Neural progenitor cell (in vitro differentiated cells): ENCODE measurements around the gene GIT1.

Source experiments
- CTCF ChIP-seq: fragments of 200-600 bp; sonication (generic); IDR thresholded peaks from 2 replicates; pipeline ENCODE4 v1.5.1; 2017; ENCODE audit warnings: antibody characterized with exemption, mild to moderate bottlenecking
- EZH2 ChIP-seq: fragments of 200-600 bp; sonication (generic); IDR thresholded peaks from 2 replicates; pipeline ENCODE4 v1.6.1; 2017; ENCODE audit warnings: antibody characterized with exemption, mild to moderate bottlenecking, moderate library complexity
- EZH2phosphoT487 ChIP-seq: fragments of 200-600 bp; sonication (generic); IDR thresholded peaks from 2 replicates; pipeline ENCODE4 v1.6.1; 2017; ENCODE audit warnings: antibody characterized with exemption

- no peak for TF ChIP-seq CTCF
- no peak for TF ChIP-seq EZH2
- no peak for TF ChIP-seq EZH2phosphoT487
These were observed 64.8 kb downstream of the GIT1 start for GRCh38 chr17:29524692-29525091.
